H1 (cell line): ENCODE data around the gene KCTD17.

Experiments
- CTCF ChIP-seq, 3 experiments: IDR thresholded peaks; 1 replicate in 2 of 3; 2 replicates in 1 of 3; pipeline versions ENCODE4 v1.5.1 to v1.6.1; 2011; ENCODE audit warnings: low read length in 3 of 3, mild to moderate bottlenecking in 3 of 3, inconsistent platforms in 2 of 3, low read depth in 1 of 3, moderate library complexity in 1 of 3; ENCODE audit not compliant: insufficient read depth in 1 of 3; ENCODE audit errors: control extremely low read depth in 1 of 3
- MAFK ChIP-seq: IDR thresholded peaks from 2 replicates; pipeline ENCODE4 v1.6.1; 2012; ENCODE audit warnings: low read depth, mild to moderate bottlenecking, improper control_type of control experiment, low read length
- POLR2A ChIP-seq, 2 experiments: IDR thresholded peaks; 1 replicate in 1 of 2; 2 replicates in 1 of 2; pipeline ENCODE4 v1.6.1; 2011; ENCODE audit warnings: low read depth in 2 of 2, low read length in 2 of 2, mild to moderate bottlenecking in 2 of 2; ENCODE audit errors: control extremely low read depth in 1 of 2
- RFX5 ChIP-seq: IDR thresholded peaks from 2 replicates; pipeline ENCODE4 v1.6.1; 2011; ENCODE audit warnings: low read depth, low read length, improper control_type of control experiment, borderline replicate concordance
- TAF1 ChIP-seq: IDR thresholded peaks from 2 replicates; pipeline ENCODE4 v1.6.1; 2011; ENCODE audit warnings: mild to moderate bottlenecking, low read depth, low read length
- TEAD4 ChIP-seq: IDR thresholded peaks from 2 replicates; pipeline ENCODE4 v1.6.1; 2012; ENCODE audit warnings: low read depth, low read length, inconsistent platforms, mixed read lengths
- USF2 ChIP-seq: IDR thresholded peaks from 2 replicates; pipeline ENCODE4 v1.6.1; 2011; ENCODE audit warnings: low read length, improper control_type of control experiment

- TF ChIP-seq TAF1 (no peak), USF2 (no peak), POLR2A (IDR thresholded peaks at IDR 0.05; ENCODE audit: control extremely low read depth in 1 of 2, low read depth in 2 of 2, low read length in 2 of 2) (no peak), RFX5 (no peak), MAFK (no peak), TEAD4 (no peak), CTCF (IDR thresholded peaks at IDR 0.05; ENCODE audit: control extremely low read depth in 1 of 3, insufficient read depth in 1 of 3, low read depth in 1 of 3, low read length in 3 of 3) (no peak)
Measured at GRCh38 chr22:37062702-37063381, 11.3 kb downstream of the KCTD17 start.
